Gastrocnemius medialis (tissue), 4 donors: ENCODE data around the gene ZNF784. TPM values are rescaled to one million over a fixed set of nuclear protein-coding genes. Genes with fewer than 3 reads are reported as not detected.

Experiments used
- ATAC-seq, 2 donors: fragments of 150-250 bp; one replicate each; pipeline ENCODE4 v1.9.1; 2016
- DNase-seq, 2 donors: peaks; one replicate each; pipeline ENCODE4 v3.0.0-alpha.2; 2019
- H3K27ac ChIP-seq, 4 donors: fragments of 200-600 bp; sonication (generic); 1 replicate in 1 of 4; 2 replicates in 3 of 4; pipeline ENCODE4 v1.5.1; 2016 to 2018; ENCODE audit warnings: mild to moderate bottlenecking in 2 of 4, moderate library complexity in 1 of 4
- H3K27me3 ChIP-seq, 3 donors: fragments of 200-600 bp; sonication (generic) in 2 of 3; 1 replicate in 1 of 3; 2 replicates in 2 of 3; pipeline versions ENCODE4 v1.5.1 to v1.6.0; 2016 to 2019; ENCODE audit warnings: mild to moderate bottlenecking in 1 of 3, moderate library complexity in 1 of 3
- H3K36me3 ChIP-seq, 2 donors: fragments of 200-600 bp; sonication (generic) in 1 of 2; one replicate each; pipeline ENCODE4 v1.5.1; 2017 to 2018
- H3K4me1 ChIP-seq, 2 donors: fragments of 200-600 bp; sonication (generic) in 1 of 2; one replicate each; pipeline ENCODE4 v1.5.1; 2016 to 2017; ENCODE audit warnings: mild to moderate bottlenecking in 2 of 2
- H3K4me3 ChIP-seq, 4 donors: fragments of 200-600 bp; sonication (generic) in 3 of 4; 1 replicate in 1 of 4; 2 replicates in 3 of 4; pipeline ENCODE4 v1.5.1; 2016 to 2019; ENCODE audit warnings: mild to moderate bottlenecking in 2 of 4
- H3K9me3 ChIP-seq, 3 donors: fragments of 200-600 bp; sonication (generic) in 2 of 3; 1 replicate in 1 of 3; 2 replicates in 2 of 3; pipeline ENCODE4 v1.5.1; 2016 to 2019
- POLR2A ChIP-seq, 2 donors: fragments of 450-650 bp; IDR thresholded peaks; one replicate each; pipeline ENCODE4 v1.6.1; 2017; ENCODE audit warnings: antibody characterized with exemption in 2 of 2, mild to moderate bottlenecking in 2 of 2, moderate library complexity in 2 of 2
- in situ Hi-C, 4 donors: fragments of 200-750 bp; cut with MboI; loops; one replicate each; pipeline versions ENCODE4 v1.15.0 to v1.8.0; 2017; ENCODE audit warnings: low sequenced_read_pairs in 4 of 4
- intact Hi-C: fragments of 100-400 bp; cut with DNase I; formaldehyde crosslinking; loops from one replicate; pipeline ENCODE4 v1.15.1; 2023; ENCODE audit warnings: low total_unique reads
- total RNA-seq, 4 donors: library from RNA; depleted of rRNA; stranded (reverse); fragments of >200 nt; gene quantifications; one replicate each; pipeline versions ENCODE4 v1.1.0 to v1.2.3, GENCODE V29; 2016
- TF ChIP-seq, protein P1 (sequence below), 5 experiments: fragments of 450-650 bp in 3 of 5; fragments of 200-600 bp in 2 of 5; sonication (generic) in 2 of 5; IDR thresholded peaks in 4 of 5; conservative IDR thresholded peaks in 1 of 5; 1 replicate in 4 of 5; 2 replicates in 1 of 5; pipeline ENCODE4 v1.5.1; 2016 to 2019; ENCODE audit warnings: antibody characterized with exemption in 5 of 5, mild to moderate bottlenecking in 3 of 5, moderate library complexity in 3 of 5

Gene ZNF784
- total RNA-seq, 4 donors from 2014 or later = 6.0 to 10.0 (median 8.2) TPM

DNA sequence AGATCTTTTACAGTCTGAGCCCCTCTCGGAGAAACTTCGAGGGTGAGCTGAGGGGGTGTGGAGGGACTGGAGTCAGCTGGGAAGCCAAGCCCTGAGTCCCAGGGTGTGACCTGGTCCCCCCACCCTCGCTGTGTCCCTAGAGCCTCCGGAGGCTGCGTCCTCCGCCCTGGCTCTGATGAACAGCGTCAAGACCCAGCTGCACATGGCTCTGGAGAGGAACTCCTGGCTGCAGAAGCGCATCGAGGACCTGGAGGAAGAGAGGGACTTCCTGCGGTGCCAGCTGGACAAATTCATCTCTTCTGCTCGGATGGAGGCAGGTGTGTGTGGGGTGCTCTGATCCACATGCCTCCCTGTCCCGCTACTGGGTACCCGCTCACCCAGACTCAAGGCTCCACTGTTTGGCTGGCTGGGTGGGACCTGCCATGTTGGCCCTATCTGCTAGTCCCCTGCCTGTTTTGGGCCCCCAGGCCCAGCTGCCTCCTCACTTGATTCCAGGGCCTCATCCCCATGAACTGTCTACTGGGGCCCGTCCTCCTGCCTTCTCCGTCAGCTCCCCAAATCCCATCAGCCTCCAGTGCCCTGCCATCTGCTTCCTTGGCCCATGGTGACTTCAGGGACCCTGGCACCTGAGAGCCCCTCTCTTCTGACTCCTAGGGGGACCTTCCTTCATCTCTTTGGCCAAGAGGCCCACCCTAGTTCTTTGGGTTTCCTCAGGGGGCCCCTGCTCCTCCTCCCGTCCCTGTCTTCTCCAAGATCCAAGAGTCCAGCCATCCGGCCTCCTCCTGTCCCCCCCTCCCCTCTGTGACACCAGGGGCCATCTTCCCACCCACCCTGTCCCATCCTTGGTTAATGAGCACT is 25.1 kb upstream of the ZNF784 start:
- in situ Hi-C loops (loop anchor here in 1 of 4 donors (25.0 kb wide), 1 partner anchor 512 kb away; the partner anchor contains the start of gene TNNT1), intact Hi-C loops (no loop called here)
- TF ChIP-seq, protein P1, sequence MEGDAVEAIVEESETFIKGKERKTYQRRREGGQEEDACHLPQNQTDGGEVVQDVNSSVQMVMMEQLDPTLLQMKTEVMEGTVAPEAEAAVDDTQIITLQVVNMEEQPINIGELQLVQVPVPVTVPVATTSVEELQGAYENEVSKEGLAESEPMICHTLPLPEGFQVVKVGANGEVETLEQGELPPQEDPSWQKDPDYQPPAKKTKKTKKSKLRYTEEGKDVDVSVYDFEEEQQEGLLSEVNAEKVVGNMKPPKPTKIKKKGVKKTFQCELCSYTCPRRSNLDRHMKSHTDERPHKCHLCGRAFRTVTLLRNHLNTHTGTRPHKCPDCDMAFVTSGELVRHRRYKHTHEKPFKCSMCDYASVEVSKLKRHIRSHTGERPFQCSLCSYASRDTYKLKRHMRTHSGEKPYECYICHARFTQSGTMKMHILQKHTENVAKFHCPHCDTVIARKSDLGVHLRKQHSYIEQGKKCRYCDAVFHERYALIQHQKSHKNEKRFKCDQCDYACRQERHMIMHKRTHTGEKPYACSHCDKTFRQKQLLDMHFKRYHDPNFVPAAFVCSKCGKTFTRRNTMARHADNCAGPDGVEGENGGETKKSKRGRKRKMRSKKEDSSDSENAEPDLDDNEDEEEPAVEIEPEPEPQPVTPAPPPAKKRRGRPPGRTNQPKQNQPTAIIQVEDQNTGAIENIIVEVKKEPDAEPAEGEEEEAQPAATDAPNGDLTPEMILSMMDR (IDR thresholded peaks at IDR 0.05 in 4 of 5, conservative IDR thresholded peaks at IDR 0.05 in 1 of 5) = no peak
- Histone ChIP-seq H3K4me1 (peaks cover 28% of the 10 kb centered on the region in 2 donors), H3K27ac (peak overlapping the region; percentile 72 to 91 (median 84)), H3K4me3 (peak overlapping the region in 2 of 4 donors; percentile 80 to 88), H3K9me3 (no peaks in the 10 kb centered on the region), H3K36me3 (peaks cover 0 to 14% of the 10 kb centered on the region in 2 donors), H3K27me3 (no peaks in the 10 kb centered on the region)
- DNase-seq (no peak), ATAC-seq (no peak)

GRCh38 chr19:55648585-55649267 is 24.4 kb upstream of the ZNF784 start:
- ATAC-seq (no peak), DNase-seq (no peak)
- no peaks in the 10 kb centered on the region for H3K9me3 ChIP-seq
- peaks cover 34 to 36% of the 10 kb centered on the region in 2 donors for H3K4me1 ChIP-seq
- in situ Hi-C loops (loop anchor here in 1 of 4 donors (25.0 kb wide), 1 partner anchor 511 kb away; the partner anchor contains the start of gene TNNT1), intact Hi-C loops (no loop called here)
- no peaks in the 10 kb centered on the region for H3K27me3 ChIP-seq
- peak overlapping the region; percentile 72 to 91 (median 84) for H3K27ac ChIP-seq
- TF ChIP-seq, protein P1 (IDR thresholded peaks at IDR 0.05 in 4 of 5, conservative IDR thresholded peaks at IDR 0.05 in 1 of 5) = no peak
- no peak for TF ChIP-seq POLR2A (IDR thresholded peaks at IDR 0.05)
- H3K4me3 ChIP-seq = peak overlapping the region; percentile 80 to 88 (median 82)
- H3K36me3 ChIP-seq = peaks cover 0 to 14% of the 10 kb centered on the region in 2 donors

GRCh38 chr19:55647732-55648584 is 23.6 kb upstream of the ZNF784 start, which contains the start of gene CCDC106:
Gene CCDC106 (plus strand): TSS chr19:55648212. CDS start chr19:55649047, 835 bp downstream.
- intact Hi-C loops (no loop called here), in situ Hi-C loops (loop anchor here in 1 of 4 donors (25.0 kb wide), 1 partner anchor 511 kb away; the partner anchor contains the start of gene TNNT1)
- Histone ChIP-seq H3K27me3 (no peaks in the 10 kb centered on the region), H3K9me3 (no peaks in the 10 kb centered on the region), H3K4me3 (peak within 1 kb of the TSS; percentile 80 to 88 (median 82)), H3K36me3 (peaks cover 0 to 14% of the 10 kb centered on the region in 2 donors), H3K27ac (peak within 1 kb of the TSS; percentile 72 to 91 (median 84)), H3K4me1 (peaks cover 37 to 38% of the 10 kb centered on the region in 2 donors)
- TF ChIP-seq, protein P1 (IDR thresholded peaks at IDR 0.05 in 4 of 5, conservative IDR thresholded peaks at IDR 0.05 in 1 of 5) = peak in 1 of 5 experiments; percentile 8
- no peak for TF ChIP-seq POLR2A (IDR thresholded peaks at IDR 0.05)
- ATAC-seq (peak; percentile 45 to 64), DNase-seq (peak in 1 of 2 donors; percentile 56)
